ENCODE data around the gene WNT11.

The WNT11 gene

GRCh38 chr11:76152086-76152681 lies 54.1 kb downstream of the WNT11 start:
- DNase-seq = peak; percentile 21

- no peak for DNase-seq
Observed at GRCh38 chr11:76151556-76152085, 54.7 kb downstream of the WNT11 start.

- DNase-seq = no peak
Observed at GRCh38 chr11:76150141-76150540, 56.2 kb downstream of the WNT11 start.

GRCh38 chr11:76149713-76150112 lies 56.6 kb downstream of the WNT11 start:
- DNase-seq = no peak

- no peak for DNase-seq
Observed at GRCh38 chr11:76148941-76149613, 57.2 kb downstream of the WNT11 start.

- DNase-seq = no peak
Observed at GRCh38 chr11:76148231-76148630, 58.1 kb downstream of the WNT11 start.

- no peak for DNase-seq
Observed at GRCh38 chr11:76147106-76147740, 59.1 kb downstream of the WNT11 start.

GRCh38 chr11:76143274-76143673 lies 63.0 kb downstream of the WNT11 start:
- DNase-seq = no peak

GRCh38 chr11:76141901-76142588 lies 64.3 kb downstream of the WNT11 start:
- DNase-seq = no peak

- no peak for DNase-seq
Observed at GRCh38 chr11:76140912-76141574, 65.3 kb downstream of the WNT11 start.

- DNase-seq = no peak
Observed at GRCh38 chr11:76139314-76139713, 67.0 kb downstream of the WNT11 start.
